Uterus (tissue), 2 donors: ENCODE results near the gene S100A7A.

Experiments
- POLR2A ChIP-seq, 2 donors: fragments of 450-650 bp; IDR thresholded peaks; one replicate each; pipeline ENCODE4 v1.6.1; 2016; ENCODE audit warnings: antibody characterized with exemption in 2 of 2, mild to moderate bottlenecking in 1 of 2, moderate library complexity in 1 of 2
- TF ChIP-seq, protein P1 (sequence below), 4 experiments: fragments of 200-600 bp in 2 of 4; fragments of 450-650 bp in 2 of 4; sonication (generic) in 2 of 4; IDR thresholded peaks; one replicate each; pipeline ENCODE4 v1.5.1; 2016 to 2019; ENCODE audit warnings: antibody characterized with exemption in 4 of 4, mild to moderate bottlenecking in 2 of 4, moderate library complexity in 1 of 4

DNA sequence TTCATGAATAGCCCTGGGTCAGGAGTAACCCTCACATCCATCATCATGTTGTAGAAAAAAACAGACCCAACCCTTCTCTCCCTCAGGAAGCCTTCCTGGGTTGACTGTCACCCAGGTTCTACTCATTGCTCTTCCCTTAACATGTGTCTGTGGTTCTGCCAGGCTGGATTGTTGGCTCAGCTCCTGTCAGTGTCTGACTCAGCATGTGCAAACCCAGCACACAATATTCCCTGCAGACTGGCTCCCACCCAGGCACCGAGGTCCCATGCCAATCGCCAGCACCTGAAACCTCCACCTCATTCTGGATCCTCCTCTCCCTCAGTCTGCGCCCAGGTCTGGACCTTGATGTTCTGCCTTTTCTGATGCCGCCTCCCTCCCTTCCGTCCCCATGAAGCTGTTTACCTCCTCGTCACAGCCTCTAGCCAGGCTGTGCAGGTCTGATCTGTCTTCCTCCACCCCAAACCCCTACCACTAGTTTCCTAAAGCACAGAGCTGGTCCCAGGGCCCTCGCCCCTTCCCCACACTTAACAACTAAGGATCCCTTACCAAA is 21.1 kb upstream of the S100A7A start:
- TF ChIP-seq, protein P1, sequence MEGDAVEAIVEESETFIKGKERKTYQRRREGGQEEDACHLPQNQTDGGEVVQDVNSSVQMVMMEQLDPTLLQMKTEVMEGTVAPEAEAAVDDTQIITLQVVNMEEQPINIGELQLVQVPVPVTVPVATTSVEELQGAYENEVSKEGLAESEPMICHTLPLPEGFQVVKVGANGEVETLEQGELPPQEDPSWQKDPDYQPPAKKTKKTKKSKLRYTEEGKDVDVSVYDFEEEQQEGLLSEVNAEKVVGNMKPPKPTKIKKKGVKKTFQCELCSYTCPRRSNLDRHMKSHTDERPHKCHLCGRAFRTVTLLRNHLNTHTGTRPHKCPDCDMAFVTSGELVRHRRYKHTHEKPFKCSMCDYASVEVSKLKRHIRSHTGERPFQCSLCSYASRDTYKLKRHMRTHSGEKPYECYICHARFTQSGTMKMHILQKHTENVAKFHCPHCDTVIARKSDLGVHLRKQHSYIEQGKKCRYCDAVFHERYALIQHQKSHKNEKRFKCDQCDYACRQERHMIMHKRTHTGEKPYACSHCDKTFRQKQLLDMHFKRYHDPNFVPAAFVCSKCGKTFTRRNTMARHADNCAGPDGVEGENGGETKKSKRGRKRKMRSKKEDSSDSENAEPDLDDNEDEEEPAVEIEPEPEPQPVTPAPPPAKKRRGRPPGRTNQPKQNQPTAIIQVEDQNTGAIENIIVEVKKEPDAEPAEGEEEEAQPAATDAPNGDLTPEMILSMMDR (IDR thresholded peaks at IDR 0.05): no peak
- no peak for TF ChIP-seq POLR2A (IDR thresholded peaks at IDR 0.05)
